ENCODE measurements around the gene NUDT19. TPM values are rescaled to one million over a fixed set of nuclear protein-coding genes. Genes with fewer than 3 reads are reported as not detected.
A peak's percentile ranks its signal among the peaks of the same experiment; 100 is the strongest.
"Not testable (repeated sequence)": the region's sequence is repeated elsewhere in the genome, so short reads cannot be mapped to it uniquely, and the experiment has no call there.

NUDT19 gene
- total RNA-seq, 1 donor from 2014 or later, result 24.4 TPM

DNA sequence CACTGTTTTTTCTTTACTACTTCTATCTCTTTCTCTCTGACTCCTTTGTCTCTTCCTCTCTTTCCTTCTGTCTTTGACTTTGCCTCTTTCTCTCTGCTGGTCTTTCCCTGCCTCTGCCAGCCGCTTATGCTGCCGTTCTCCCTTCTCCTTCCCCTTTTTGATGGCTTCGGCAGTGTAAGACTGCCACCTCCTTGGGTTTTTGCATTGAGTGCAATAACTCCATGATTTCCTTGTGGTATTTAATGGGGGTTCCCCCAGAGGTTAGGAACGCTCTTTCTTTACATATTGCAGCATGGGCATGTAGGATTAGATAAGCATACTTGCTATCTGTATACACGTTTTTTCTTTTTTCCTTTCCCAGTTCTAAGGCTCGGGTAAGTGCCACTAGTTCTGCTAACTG is 3.9 kb downstream of the NUDT19 start:
- H3K27ac Mint-ChIP-seq; DNase-seq (ENCODE audit: low spot score); H3K9me3 Mint-ChIP-seq; intact Hi-C loops (cut with micrococcal nuclease); H3K27me3 Mint-ChIP-seq (ENCODE audit: insufficient read depth): not testable (repeated sequence)
- peak overlapping the region; percentile 59 for H3K4me3 Mint-ChIP-seq
- H3K36me3 Mint-ChIP-seq (ENCODE audit: low read depth), result peaks cover 61% of the 10 kb centered on the region
- peaks cover 54% of the 10 kb centered on the region for H3K4me1 Mint-ChIP-seq (ENCODE audit: low read depth)

DNA sequence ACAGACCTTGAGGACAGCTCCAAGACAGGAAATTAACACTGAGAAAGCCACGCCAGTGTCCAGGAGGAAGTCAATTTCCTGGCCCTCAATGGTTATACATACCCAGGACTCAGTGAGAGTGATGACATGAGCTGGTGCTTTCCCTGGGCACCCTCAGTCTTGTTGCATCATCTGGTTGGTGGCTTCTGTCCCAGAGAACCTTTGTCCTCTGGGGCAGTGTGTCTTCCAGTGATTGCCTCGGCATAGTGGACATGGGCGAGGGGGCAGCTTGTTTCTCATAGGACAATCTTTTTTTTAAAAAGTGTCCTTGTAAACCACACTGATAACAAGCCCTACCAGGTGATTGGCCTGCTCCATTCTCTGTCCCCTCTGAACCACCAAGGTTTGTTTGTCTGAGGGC is 5.2 kb downstream of the NUDT19 start:
- Mint-ChIP-seq H3K36me3 (ENCODE audit: low read depth) (peaks cover 69% of the 10 kb centered on the region), H3K4me1 (ENCODE audit: low read depth) (peaks cover 45% of the 10 kb centered on the region)
- DNase-seq (ENCODE audit: low spot score); intact Hi-C loops (cut with micrococcal nuclease); H3K27me3 Mint-ChIP-seq (ENCODE audit: insufficient read depth); H3K9me3 Mint-ChIP-seq; H3K27ac Mint-ChIP-seq; H3K4me3 Mint-ChIP-seq: not testable (repeated sequence)

GRCh38 chr19:32700129-32700528 is 8.5 kb downstream of the NUDT19 start:
- DNase-seq (ENCODE audit: low spot score); intact Hi-C loops (cut with micrococcal nuclease); H3K27ac Mint-ChIP-seq; H3K4me3 Mint-ChIP-seq; H3K27me3 Mint-ChIP-seq (ENCODE audit: insufficient read depth): not testable (repeated sequence)
- peaks cover 70% of the 10 kb centered on the region for H3K36me3 Mint-ChIP-seq (ENCODE audit: low read depth)
- peaks cover 21% of the 10 kb centered on the region for H3K4me1 Mint-ChIP-seq (ENCODE audit: low read depth)
- H3K9me3 Mint-ChIP-seq, result peaks cover 14% of the 10 kb centered on the region

- Mint-ChIP-seq H3K4me1 (ENCODE audit: low read depth) (peaks cover 3% of the 10 kb centered on the region), H3K36me3 (ENCODE audit: low read depth) (peaks cover 68% of the 10 kb centered on the region), H3K9me3 (peaks cover 18% of the 10 kb centered on the region), H3K27ac (no peak overlapping the region), H3K4me3 (no peak overlapping the region), H3K27me3 (ENCODE audit: insufficient read depth) (no peaks in the 10 kb centered on the region)
- intact Hi-C loops (cut with micrococcal nuclease), result no loop called here
- no peak for DNase-seq (ENCODE audit: low spot score)
These were observed 10.4 kb downstream of the NUDT19 start for GRCh38 chr19:32702010-32702409.

DNA sequence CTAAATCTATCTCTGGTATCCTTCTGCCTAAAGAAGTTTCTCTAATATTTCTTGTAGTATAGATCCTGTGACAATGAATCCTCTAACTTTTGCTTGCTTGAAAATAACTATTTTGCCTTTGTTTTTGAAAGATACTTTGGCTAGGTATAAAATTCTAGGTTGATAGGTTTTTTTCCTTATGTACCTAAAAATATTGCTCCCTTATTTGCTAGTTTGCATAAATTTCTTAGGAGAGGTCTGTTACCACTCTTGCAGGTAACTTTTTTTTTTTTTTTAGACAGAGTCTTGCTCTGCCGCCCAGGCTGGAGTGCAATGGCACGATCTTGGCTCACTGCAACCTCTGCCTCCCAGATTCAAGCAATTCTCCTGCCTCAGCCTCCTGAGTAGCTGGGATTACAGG is 12.4 kb downstream of the NUDT19 start:
- H3K4me1 Mint-ChIP-seq (ENCODE audit: low read depth); intact Hi-C loops (cut with micrococcal nuclease); H3K4me3 Mint-ChIP-seq; H3K27me3 Mint-ChIP-seq (ENCODE audit: insufficient read depth); DNase-seq (ENCODE audit: low spot score); H3K27ac Mint-ChIP-seq: not testable (repeated sequence)
- Mint-ChIP-seq H3K36me3 (ENCODE audit: low read depth) (peaks cover 59% of the 10 kb centered on the region), H3K9me3 (peaks cover 18% of the 10 kb centered on the region)

DNA sequence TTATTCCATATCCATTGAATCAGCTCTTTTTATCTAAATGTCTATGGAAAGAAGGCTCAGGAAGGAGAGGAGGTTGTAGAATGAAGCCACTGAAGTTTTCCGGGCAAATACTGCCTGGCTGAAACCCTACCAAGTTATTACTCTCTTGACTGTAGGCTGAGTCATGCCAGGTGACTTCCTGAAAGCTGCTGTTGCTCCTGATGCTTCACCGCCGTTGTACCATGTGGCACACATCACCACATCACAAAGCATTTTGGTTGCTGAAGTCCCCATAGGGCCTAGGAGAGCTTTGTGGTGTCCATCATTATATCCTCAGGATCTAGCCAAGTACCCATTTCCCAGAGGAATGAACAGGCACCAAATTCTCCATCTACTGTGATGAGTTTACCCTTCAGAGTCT is 16.8 kb downstream of the NUDT19 start:
- Mint-ChIP-seq H3K27me3 (ENCODE audit: insufficient read depth) (no peaks in the 10 kb centered on the region), H3K27ac (peak overlapping the region; percentile 49), H3K36me3 (ENCODE audit: low read depth) (peaks cover 49% of the 10 kb centered on the region), H3K4me1 (ENCODE audit: low read depth) (peaks cover 11% of the 10 kb centered on the region), H3K9me3 (peaks cover 12% of the 10 kb centered on the region), H3K4me3 (no peak overlapping the region)
- peak; percentile 20 for DNase-seq (ENCODE audit: low spot score)
- intact Hi-C loops (cut with micrococcal nuclease), result no loop called here

- H3K36me3 Mint-ChIP-seq (ENCODE audit: low read depth), result peaks cover 46% of the 10 kb centered on the region
- no peak for DNase-seq (ENCODE audit: low spot score)
- peaks cover 11% of the 10 kb centered on the region for H3K4me1 Mint-ChIP-seq (ENCODE audit: low read depth)
- no peak overlapping the region for H3K4me3 Mint-ChIP-seq
- intact Hi-C loops (cut with micrococcal nuclease), result no loop called here
- H3K9me3 Mint-ChIP-seq, result peaks cover 9% of the 10 kb centered on the region
- H3K27ac Mint-ChIP-seq, result peak overlapping the region; percentile 66
- no peaks in the 10 kb centered on the region for H3K27me3 Mint-ChIP-seq (ENCODE audit: insufficient read depth)
These were observed 17.4 kb downstream of the NUDT19 start for GRCh38 chr19:32709032-32709431.

DNA sequence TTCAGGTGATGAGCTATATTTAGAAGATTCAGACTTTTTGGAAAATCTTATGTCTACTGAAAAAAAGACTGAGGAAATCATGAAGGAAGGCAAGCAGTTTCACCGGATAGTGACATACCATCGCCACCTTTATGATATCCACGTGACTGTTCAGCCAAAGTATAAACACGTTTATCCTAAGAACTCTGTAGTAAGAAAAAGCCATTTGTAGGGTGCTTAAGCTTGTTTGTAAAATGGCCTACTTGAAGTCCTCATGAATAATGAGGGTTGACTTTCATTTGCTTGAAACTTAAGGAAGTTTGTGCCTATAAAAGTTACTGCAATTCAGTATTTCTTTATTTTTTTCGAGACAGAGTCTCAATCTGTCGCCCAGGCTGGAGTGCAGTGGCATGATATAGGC is 20.1 kb downstream of the NUDT19 start:
- Mint-ChIP-seq H3K4me3 (no peak overlapping the region), H3K4me1 (ENCODE audit: low read depth) (peaks cover 11% of the 10 kb centered on the region), H3K27ac (no peak overlapping the region), H3K9me3 (no peaks in the 10 kb centered on the region), H3K27me3 (ENCODE audit: insufficient read depth) (no peaks in the 10 kb centered on the region), H3K36me3 (ENCODE audit: low read depth) (peaks cover 33% of the 10 kb centered on the region)
- no peak for DNase-seq (ENCODE audit: low spot score)
- intact Hi-C loops (cut with micrococcal nuclease), result no loop called here

DNA sequence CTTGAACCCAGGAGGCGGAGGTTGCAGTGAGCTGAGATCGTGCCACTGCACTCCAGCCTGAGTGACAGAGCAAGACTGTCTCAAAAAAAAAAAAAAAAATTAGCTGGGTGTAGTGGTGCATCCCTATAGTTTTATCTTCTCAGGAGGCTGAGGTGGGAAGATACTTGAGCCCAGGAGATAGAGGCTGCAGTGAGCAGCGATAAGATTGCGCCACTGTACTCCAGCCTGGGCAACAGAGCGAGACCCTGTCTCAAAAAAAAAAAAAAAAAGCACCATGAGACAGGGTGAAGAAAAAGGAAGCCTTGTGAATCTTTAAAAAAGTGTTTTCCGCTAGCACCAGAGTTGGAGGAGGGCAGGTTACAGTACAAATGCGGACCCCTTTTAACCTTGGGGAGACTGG is 24.6 kb downstream of the NUDT19 start:
- intact Hi-C loops (cut with micrococcal nuclease); H3K4me3 Mint-ChIP-seq; DNase-seq (ENCODE audit: low spot score); H3K27ac Mint-ChIP-seq; H3K27me3 Mint-ChIP-seq (ENCODE audit: insufficient read depth); H3K9me3 Mint-ChIP-seq; H3K4me1 Mint-ChIP-seq (ENCODE audit: low read depth): not testable (repeated sequence)
- peaks cover 16% of the 10 kb centered on the region for H3K36me3 Mint-ChIP-seq (ENCODE audit: low read depth)

GRCh38 chr19:32717496-32717895 is 25.9 kb downstream of the NUDT19 start:
- Mint-ChIP-seq H3K4me3 (no peak overlapping the region), H3K4me1 (ENCODE audit: low read depth) (no peaks in the 10 kb centered on the region), H3K36me3 (ENCODE audit: low read depth) (peaks cover 19% of the 10 kb centered on the region), H3K27ac (no peak overlapping the region), H3K9me3 (peaks cover 4% of the 10 kb centered on the region), H3K27me3 (ENCODE audit: insufficient read depth) (no peaks in the 10 kb centered on the region)
- DNase-seq (ENCODE audit: low spot score), result no peak
- intact Hi-C loops (cut with micrococcal nuclease), result no loop called here

- no peaks in the 10 kb centered on the region for H3K4me1 Mint-ChIP-seq (ENCODE audit: low read depth)
- H3K27me3 Mint-ChIP-seq (ENCODE audit: insufficient read depth), result no peaks in the 10 kb centered on the region
- H3K36me3 Mint-ChIP-seq (ENCODE audit: low read depth), result peaks cover 14% of the 10 kb centered on the region
These were observed 26.7 kb downstream of the NUDT19 start for GRCh38 chr19:32718286-32718685.

DNA sequence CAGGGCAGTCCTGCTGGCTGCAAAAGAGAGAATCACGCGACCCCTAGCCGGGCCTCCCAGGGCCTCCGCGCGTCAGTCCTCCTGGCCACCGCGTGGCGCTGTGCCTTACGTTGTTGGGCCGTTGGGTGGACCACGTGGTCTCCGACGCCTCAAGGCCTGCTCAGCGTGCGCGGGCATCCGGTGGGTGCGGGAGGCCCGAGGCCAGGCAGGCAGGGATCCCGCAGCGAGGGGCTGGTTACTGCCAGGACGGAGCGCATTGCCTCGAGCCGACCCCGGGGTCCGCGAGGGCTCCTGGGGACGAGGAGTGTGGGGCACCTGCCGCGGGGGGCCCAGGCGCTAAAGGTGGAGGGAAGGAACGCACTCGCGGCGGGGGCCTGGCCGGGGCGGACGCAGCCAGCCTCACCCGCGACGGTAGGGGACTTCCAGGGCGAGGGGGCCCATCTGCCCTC is 28.0 kb downstream of the NUDT19 start, which contains the start of gene TDRD12:
TSS of gene TDRD12 (plus strand) at position 157 of the 449 bp plus-strand sequence. CDS start 306 bp downstream, outside the sequence.
- H3K36me3 Mint-ChIP-seq (ENCODE audit: low read depth), result peaks cover 9% of the 10 kb centered on the region

More at GRCh38 chr19:32718286-32718685, 26.7 kb downstream of the NUDT19 start:
- no peak overlapping the region for H3K4me3 Mint-ChIP-seq
- DNase-seq (ENCODE audit: low spot score), result no peak
- intact Hi-C loops (cut with micrococcal nuclease), result no loop called here
- H3K27ac Mint-ChIP-seq, result no peak overlapping the region
- peaks cover 4% of the 10 kb centered on the region for H3K9me3 Mint-ChIP-seq

DNA sequence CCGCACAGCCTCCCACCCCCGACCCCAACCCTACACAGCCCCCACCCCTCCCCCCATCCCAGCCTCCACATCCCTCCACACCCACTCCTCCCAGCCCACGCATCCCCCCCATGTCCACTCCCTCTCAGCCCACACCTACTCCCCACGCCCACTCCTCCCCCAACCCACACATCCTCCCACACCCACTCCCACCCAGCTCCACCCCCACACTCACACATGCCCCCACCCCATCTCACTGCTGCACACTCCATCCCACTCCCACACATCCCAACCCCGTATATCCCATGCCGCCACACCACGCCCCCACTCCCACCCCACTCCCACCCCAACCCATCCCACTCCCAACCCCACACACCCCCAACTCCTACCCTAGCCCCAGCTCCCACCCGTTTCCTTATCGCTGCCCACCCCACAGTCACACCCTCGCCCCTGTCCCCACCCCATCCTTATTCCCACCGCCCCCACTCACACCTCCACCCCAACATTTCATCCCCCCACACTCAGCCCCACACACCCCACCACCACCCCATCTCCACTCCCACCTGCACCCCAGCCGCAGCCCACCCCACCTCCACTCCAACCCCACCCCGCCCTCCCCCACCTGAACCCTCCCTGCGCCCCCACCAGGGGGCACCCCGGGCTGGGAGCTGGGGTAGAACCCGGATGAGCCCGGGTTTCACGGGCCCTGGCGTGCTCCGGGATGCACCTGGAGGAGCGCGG is 28.8 kb downstream of the NUDT19 start:
- peaks cover 5% of the 10 kb centered on the region for H3K36me3 Mint-ChIP-seq (ENCODE audit: low read depth)
- peaks cover 8% of the 10 kb centered on the region for H3K27me3 Mint-ChIP-seq (ENCODE audit: insufficient read depth)
- intact Hi-C loops (cut with micrococcal nuclease), result no loop called here
- no peak overlapping the region for H3K27ac Mint-ChIP-seq
- no peak overlapping the region for H3K4me3 Mint-ChIP-seq
- no peaks in the 10 kb centered on the region for H3K4me1 Mint-ChIP-seq (ENCODE audit: low read depth)
- H3K9me3 Mint-ChIP-seq, result peaks cover 4% of the 10 kb centered on the region
- no peak for DNase-seq (ENCODE audit: low spot score)

More for the DNA sequence above, 28.0 kb downstream of the NUDT19 start, which contains the start of gene TDRD12:
- peaks cover 4% of the 10 kb centered on the region for H3K9me3 Mint-ChIP-seq
- H3K4me3 Mint-ChIP-seq, result no peak within 1 kb of the TSS
- no peak for DNase-seq (ENCODE audit: low spot score)
- H3K4me1 Mint-ChIP-seq (ENCODE audit: low read depth), result no peaks in the 10 kb centered on the region
- H3K27me3 Mint-ChIP-seq (ENCODE audit: insufficient read depth), result peaks cover 5% of the 10 kb centered on the region
- intact Hi-C loops (cut with micrococcal nuclease), result no loop called here
- H3K27ac Mint-ChIP-seq, result no peak within 1 kb of the TSS
